HepG2 (cell line): Measurements from ENCODE around the gene ASCC2. TPM values are rescaled to one million over a fixed set of nuclear protein-coding genes. Genes with fewer than 3 reads are reported as not detected.
A peak's percentile ranks its signal among the peaks of the same experiment; 100 is the strongest.

Source experiments
- ERF ChIP-seq: IDR thresholded peaks from 2 replicates; pipeline ENCODE4 v1.6.1; 2018; ENCODE audit warnings: missing biosample characterization, missing genetic modification reagents
- GPN1 ChIP-seq: sonication (generic); formaldehyde crosslinking; IDR thresholded peaks from 2 replicates; pipeline ENCODE4 v1.5.1; 2020; ENCODE audit warnings: missing genetic modification reagents, borderline replicate concordance
- HMG20A ChIP-seq: IDR thresholded peaks from 2 replicates; pipeline ENCODE4 v1.6.1; 2016; ENCODE audit warnings: borderline replicate concordance
- KMT2A ChIP-seq: sonication (generic); formaldehyde crosslinking; IDR thresholded peaks from 2 replicates; pipeline ENCODE4 v1.4.0; 2020; ENCODE audit warnings: missing genetic modification reagents
- POGZ ChIP-seq: sonication (generic); formaldehyde crosslinking; IDR thresholded peaks from 2 replicates; pipeline ENCODE4 v1.4.0; 2020; ENCODE audit warnings: mild to moderate bottlenecking, missing genetic modification reagents
- POLR2AphosphoS2 ChIP-seq: IDR thresholded peaks from 2 replicates; pipeline ENCODE4 v1.6.1; 2011; ENCODE audit warnings: low read depth, low read length, improper control_type of control experiment
- SNAPC5 ChIP-seq: sonication (generic); formaldehyde crosslinking; IDR thresholded peaks from 2 replicates; pipeline ENCODE4 v1.8.1; 2023; ENCODE audit warnings: mild to moderate bottlenecking, missing genetic modification reagents, borderline replicate concordance
- ZBTB33 ChIP-seq: sonication (generic); formaldehyde crosslinking; IDR thresholded peaks from 2 replicates; pipeline ENCODE4 v1.4.0; 2020; ENCODE audit warnings: missing genetic modification reagents
- ZBTB39 ChIP-seq: sonication (generic); formaldehyde crosslinking; IDR thresholded peaks from 2 replicates; pipeline ENCODE4 v1.5.0; 2020; ENCODE audit warnings: missing genetic modification reagents
- ZBTB7A ChIP-seq: sonication (generic); formaldehyde crosslinking; IDR thresholded peaks from 2 replicates; pipeline ENCODE4 v1.8.0; 2022; ENCODE audit warnings: mild to moderate bottlenecking, missing genetic modification reagents
- ZNF460 ChIP-seq: sonication (generic); formaldehyde crosslinking; IDR thresholded peaks from 2 replicates; pipeline ENCODE4 v1.5.1; 2020; ENCODE audit warnings: missing genetic modification reagents, mild to moderate bottlenecking, borderline replicate concordance
- ZNF709 ChIP-seq: sonication (generic); formaldehyde crosslinking; IDR thresholded peaks from 2 replicates; pipeline ENCODE4 v1.5.0; 2020; ENCODE audit warnings: mild to moderate bottlenecking, missing genetic modification reagents
- ZNF710 ChIP-seq: sonication (generic); formaldehyde crosslinking; IDR thresholded peaks from 2 replicates; pipeline ENCODE4 v1.5.0; 2020; ENCODE audit warnings: mild to moderate bottlenecking, missing genetic modification reagents, borderline replicate concordance
- ZNF782 ChIP-seq: sonication (generic); formaldehyde crosslinking; IDR thresholded peaks from 2 replicates; pipeline ENCODE4 v1.4.0; 2020; ENCODE audit warnings: missing genetic modification reagents, mild to moderate bottlenecking, borderline replicate concordance
- polyA plus RNA-seq, 8 experiments: library from polyadenylated mRNA; depleted of rRNA in 3 of 8; stranded (reverse) in 7 of 8; unstranded in 1 of 8; fragments of >200 nt; fragmentation: Illumina TruSeq in 4 of 8; extraction: Trizol in 4 of 8; gene quantifications; 2 replicates each; pipeline versions ENCODE4 v1.2.1 to v1.2.3, GENCODE V29; 2011 to 2016; ENCODE audit warnings: low read depth in 4 of 8, missing spikeins in 1 of 8, mixed read lengths in 1 of 8; ENCODE audit not compliant: insufficient read depth in 1 of 8
- total RNA-seq, 5 experiments: library from RNA; depleted of rRNA; stranded (reverse); fragments of >200 nt; fragmentation: Illumina TruSeq; extraction: Trizol; gene quantifications; 2 replicates each; pipeline ENCODE4 v1.2.3, GENCODE V29; 2016; ENCODE audit warnings: low read depth in 1 of 5
- TF ChIP-seq, protein P1 (sequence below): sonication (generic); formaldehyde crosslinking; IDR thresholded peaks from 2 replicates; pipeline ENCODE4 v1.4.0; 2020; ENCODE audit warnings: missing genetic modification reagents
- TF ChIP-seq, protein P2 (sequence below): IDR thresholded peaks from 2 replicates; pipeline ENCODE4 v1.6.1; 2018; ENCODE audit warnings: missing genetic modification reagents
- TF ChIP-seq, protein P3 (sequence below): sonication (generic); formaldehyde crosslinking; IDR thresholded peaks from 2 replicates; pipeline ENCODE4 v1.4.0; 2020; ENCODE audit warnings: missing genetic modification reagents

The ASCC2 gene
- total and polyA plus RNA-seq, 2 of the 13 experiments (the other 11 are each of a cell fraction or from before 2014, with no cell fraction given), result 26.2 to 26.3 TPM

DNA sequence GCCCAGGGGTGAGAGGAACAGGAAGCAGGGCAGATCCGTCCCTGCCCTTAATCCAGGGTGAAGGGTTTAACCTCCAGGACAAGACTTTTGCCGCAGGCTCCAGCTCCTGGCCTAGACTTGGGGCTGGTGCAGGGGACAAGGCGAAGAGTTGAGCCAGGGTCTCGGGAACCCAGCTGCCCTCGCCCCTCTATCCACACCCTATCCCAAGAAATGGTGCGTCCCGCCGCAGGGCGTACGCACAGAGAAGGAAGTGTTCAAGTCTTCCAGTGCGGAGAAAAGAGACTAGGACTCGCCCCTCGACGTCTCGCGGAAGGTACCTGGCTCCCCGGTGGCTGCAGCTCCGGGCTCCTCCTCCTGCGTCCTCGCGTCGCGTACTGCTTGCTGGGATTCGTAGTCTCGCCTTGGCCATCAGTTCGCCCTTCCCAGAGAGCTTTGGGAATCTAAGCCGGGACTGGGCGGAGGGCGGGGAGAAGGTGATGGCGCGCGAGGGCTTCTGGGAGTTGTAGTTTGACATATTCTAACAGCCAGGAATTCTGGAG lies 71.4 kb downstream of the ASCC2 start, which contains the start of gene ZMAT5 (continued):
- TF ChIP-seq ZBTB39, result no peak
- TF ChIP-seq, protein P1, sequence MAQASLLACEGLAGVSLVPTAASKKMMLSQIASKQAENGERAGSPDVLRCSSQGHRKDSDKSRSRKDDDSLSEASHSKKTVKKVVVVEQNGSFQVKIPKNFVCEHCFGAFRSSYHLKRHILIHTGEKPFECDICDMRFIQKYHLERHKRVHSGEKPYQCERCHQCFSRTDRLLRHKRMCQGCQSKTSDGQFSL (CRISPR knock-in tag), result no peak
- no peak for TF ChIP-seq ZBTB7A (CRISPR knock-in tag)
- TF ChIP-seq ZBTB33 (CRISPR knock-in tag), result peak; percentile 35; the same call in 1 of the 2 replicates
- peak; percentile 4; the same call in 1 of the 2 replicates for TF ChIP-seq ZNF460
- TF ChIP-seq HMG20A (CRISPR knock-in tag), result 0 out of 2 replicates have a peak, but pooled peaks have one; percentile 13
- TF ChIP-seq POGZ, result peak; percentile 2; the same call in 1 of the 2 replicates
- peak; percentile 64 for TF ChIP-seq KMT2A
- TF ChIP-seq, protein P2, sequence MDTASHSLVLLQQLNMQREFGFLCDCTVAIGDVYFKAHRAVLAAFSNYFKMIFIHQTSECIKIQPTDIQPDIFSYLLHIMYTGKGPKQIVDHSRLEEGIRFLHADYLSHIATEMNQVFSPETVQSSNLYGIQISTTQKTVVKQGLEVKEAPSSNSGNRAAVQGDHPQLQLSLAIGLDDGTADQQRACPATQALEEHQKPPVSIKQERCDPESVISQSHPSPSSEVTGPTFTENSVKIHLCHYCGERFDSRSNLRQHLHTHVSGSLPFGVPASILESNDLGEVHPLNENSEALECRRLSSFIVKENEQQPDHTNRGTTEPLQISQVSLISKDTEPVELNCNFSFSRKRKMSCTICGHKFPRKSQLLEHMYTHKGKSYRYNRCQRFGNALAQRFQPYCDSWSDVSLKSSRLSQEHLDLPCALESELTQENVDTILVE (CRISPR knock-in tag), result peak; percentile 59; the same call in 1 of the 2 replicates
- peak; percentile 79; the same call in 1 of the 2 replicates for TF ChIP-seq ZNF709 (CRISPR knock-in tag)
- 0 out of 2 replicates have a peak, but pooled peaks have one; percentile 65 for TF ChIP-seq ZNF710 (CRISPR knock-in tag)
- 0 out of 2 replicates have a peak, but pooled peaks have one; percentile 32 for TF ChIP-seq GPN1 (CRISPR knock-in tag)
- no peak for TF ChIP-seq POLR2AphosphoS2
- no peak for TF ChIP-seq ZNF782 (CRISPR knock-in tag)
- TF ChIP-seq, protein P3, sequence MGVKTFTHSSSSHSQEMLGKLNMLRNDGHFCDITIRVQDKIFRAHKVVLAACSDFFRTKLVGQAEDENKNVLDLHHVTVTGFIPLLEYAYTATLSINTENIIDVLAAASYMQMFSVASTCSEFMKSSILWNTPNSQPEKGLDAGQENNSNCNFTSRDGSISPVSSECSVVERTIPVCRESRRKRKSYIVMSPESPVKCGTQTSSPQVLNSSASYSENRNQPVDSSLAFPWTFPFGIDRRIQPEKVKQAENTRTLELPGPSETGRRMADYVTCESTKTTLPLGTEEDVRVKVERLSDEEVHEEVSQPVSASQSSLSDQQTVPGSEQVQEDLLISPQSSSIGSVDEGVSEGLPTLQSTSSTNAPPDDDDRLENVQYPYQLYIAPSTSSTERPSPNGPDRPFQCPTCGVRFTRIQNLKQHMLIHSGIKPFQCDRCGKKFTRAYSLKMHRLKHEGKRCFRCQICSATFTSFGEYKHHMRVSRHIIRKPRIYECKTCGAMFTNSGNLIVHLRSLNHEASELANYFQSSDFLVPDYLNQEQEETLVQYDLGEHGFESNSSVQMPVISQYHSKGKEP (CRISPR knock-in tag), result peak; percentile 66; the same call in 1 of the 2 replicates
- no peak for TF ChIP-seq SNAPC5 (CRISPR knock-in tag)
- peak; percentile 77 for TF ChIP-seq ERF
